Left lung (tissue), 10 donors: ENCODE measurements around the gene ZNF785. TPM values are rescaled to one million over a fixed set of nuclear protein-coding genes. Genes with fewer than 3 reads are reported as not detected.

ENCODE experiments used
- ATAC-seq: fragments of 200-7000 bp; cut with Tn5 transposase; one replicate; pipeline ENCODE4 v1.9.1; 2020; ENCODE audit warnings: moderate library complexity
- DNase-seq, 4 donors: peaks; one replicate each; pipeline ENCODE4 v3.0.0-alpha.2; 2013 to 2020
- H3K27ac ChIP-seq, 2 donors: fragments of 200-600 bp; sonication (generic) in 1 of 2; one replicate each; pipeline versions ENCODE4 v1.5.0 to v1.8.0; 2020 to 2021
- H3K27me3 ChIP-seq, 2 donors: fragments of 200-600 bp; sonication (generic) in 1 of 2; one replicate each; pipeline versions ENCODE4 v1.5.0 to v1.8.0; 2020 to 2021
- H3K36me3 ChIP-seq, 2 donors: fragments of 200-600 bp; sonication (generic) in 1 of 2; one replicate each; pipeline versions ENCODE4 v1.5.0 to v1.8.0; 2020 to 2021
- H3K4me1 ChIP-seq, 2 donors: fragments of 200-600 bp; one replicate each; pipeline ENCODE4 v1.8.0; 2021
- H3K4me3 ChIP-seq, 2 donors: fragments of 200-600 bp; sonication (generic) in 1 of 2; one replicate each; pipeline versions ENCODE4 v1.5.0 to v1.8.0; 2020 to 2021; ENCODE audit warnings: mild to moderate bottlenecking in 1 of 2
- H3K9me3 ChIP-seq, 2 donors: fragments of 200-600 bp; sonication (generic) in 1 of 2; one replicate each; pipeline versions ENCODE4 v1.5.0 to v1.8.0; 2020 to 2021
- intact Hi-C, 2 donors: fragments of 100-400 bp; cut with DNase I; formaldehyde crosslinking; loops; one replicate each; pipeline versions ENCODE4 v1.11.2 to v1.14.2; 2022
- polyA plus RNA-seq, 6 donors: library from polyadenylated mRNA; unstranded; fragments of 120-200 nt; gene quantifications; one replicate each; pipeline ENCODE4 v1.2.1, GENCODE V29; 2013; ENCODE audit not compliant: insufficient read length in 6 of 6
- total RNA-seq, 2 donors: library from RNA; stranded (reverse); fragmentation: NEBNext Ultra II Directional; extraction: Animal tissue kit (Norgen Biotek cat#: 25700); gene quantifications; one replicate each; pipeline ENCODE4 v1.2.1, GENCODE V29; 2021
- TF ChIP-seq, protein P1 (sequence below), 2 donors: fragments of 200-600 bp; sonication (generic) in 1 of 2; IDR thresholded peaks; one replicate each; pipeline versions ENCODE4 v1.5.0 to v1.8.0; 2021; ENCODE audit warnings: antibody characterized with exemption in 2 of 2
- donor health status: DM: no; HTN: yes; CAD: no.
- donor health status: DM: no; HTN: no; CAD: no.

ZNF785 gene
- total and polyA plus RNA-seq, 8 donors: 12.9 to 33.0 (median 28.7) TPM

DNA sequence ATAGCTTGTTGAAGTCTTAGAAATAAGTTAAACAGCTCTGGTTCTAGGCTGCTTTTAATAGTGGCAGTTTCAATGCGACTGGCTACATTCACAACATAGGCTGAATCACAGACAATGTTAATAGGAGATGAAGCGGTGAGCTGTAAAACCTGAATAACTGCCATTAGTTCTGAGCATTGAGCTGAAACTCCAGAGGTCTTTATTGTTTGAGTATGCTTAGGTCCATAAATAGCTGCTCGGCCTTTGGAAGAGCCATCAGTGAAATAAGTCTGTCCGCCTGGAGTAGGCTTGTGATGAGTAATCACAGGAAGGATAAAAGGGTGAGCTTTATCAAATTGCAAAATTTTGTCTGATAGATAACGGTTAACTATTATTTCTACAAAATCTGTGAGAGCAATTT, 34.1 kb upstream of the ZNF785 start:
- Histone ChIP-seq H3K36me3 (no peaks in the 10 kb centered on the region), H3K27me3 (no peaks in the 10 kb centered on the region), H3K4me1 (no peaks in the 10 kb centered on the region), H3K27ac (no peak overlapping the region), H3K4me3 (no peak overlapping the region), H3K9me3 (no peaks in the 10 kb centered on the region)
- DNase-seq (no peak), ATAC-seq (no peak)
- TF ChIP-seq, protein P1, sequence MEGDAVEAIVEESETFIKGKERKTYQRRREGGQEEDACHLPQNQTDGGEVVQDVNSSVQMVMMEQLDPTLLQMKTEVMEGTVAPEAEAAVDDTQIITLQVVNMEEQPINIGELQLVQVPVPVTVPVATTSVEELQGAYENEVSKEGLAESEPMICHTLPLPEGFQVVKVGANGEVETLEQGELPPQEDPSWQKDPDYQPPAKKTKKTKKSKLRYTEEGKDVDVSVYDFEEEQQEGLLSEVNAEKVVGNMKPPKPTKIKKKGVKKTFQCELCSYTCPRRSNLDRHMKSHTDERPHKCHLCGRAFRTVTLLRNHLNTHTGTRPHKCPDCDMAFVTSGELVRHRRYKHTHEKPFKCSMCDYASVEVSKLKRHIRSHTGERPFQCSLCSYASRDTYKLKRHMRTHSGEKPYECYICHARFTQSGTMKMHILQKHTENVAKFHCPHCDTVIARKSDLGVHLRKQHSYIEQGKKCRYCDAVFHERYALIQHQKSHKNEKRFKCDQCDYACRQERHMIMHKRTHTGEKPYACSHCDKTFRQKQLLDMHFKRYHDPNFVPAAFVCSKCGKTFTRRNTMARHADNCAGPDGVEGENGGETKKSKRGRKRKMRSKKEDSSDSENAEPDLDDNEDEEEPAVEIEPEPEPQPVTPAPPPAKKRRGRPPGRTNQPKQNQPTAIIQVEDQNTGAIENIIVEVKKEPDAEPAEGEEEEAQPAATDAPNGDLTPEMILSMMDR (IDR thresholded peaks at IDR 0.05): no peak
- intact Hi-C loops: no loop called here

DNA sequence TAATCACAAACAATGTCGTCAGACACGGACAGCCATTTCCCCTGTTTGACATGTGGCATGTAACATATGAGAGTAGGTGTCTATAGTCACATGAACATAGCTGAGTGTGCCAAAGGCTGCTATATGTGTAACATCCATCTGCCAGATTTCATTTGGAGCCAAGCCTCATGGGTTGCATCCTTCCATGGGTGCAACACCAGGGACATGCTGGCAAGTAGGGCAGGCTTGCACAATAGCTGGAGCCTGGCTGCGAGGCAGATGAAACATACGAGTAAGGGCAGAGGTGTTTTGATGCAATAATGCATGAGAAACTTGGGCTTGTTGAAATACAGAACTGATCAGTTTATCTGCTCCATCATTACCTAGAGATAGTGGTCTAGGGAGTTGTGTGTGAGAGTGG, 33.7 kb upstream of the ZNF785 start:
- H3K27me3 ChIP-seq: no peaks in the 10 kb centered on the region
- no peak overlapping the region for H3K27ac ChIP-seq
- TF ChIP-seq, protein P1 (IDR thresholded peaks at IDR 0.05): no peak
- no peak for ATAC-seq
- no peaks in the 10 kb centered on the region for H3K9me3 ChIP-seq
- no peaks in the 10 kb centered on the region for H3K36me3 ChIP-seq
- intact Hi-C loops: no loop called here
- no peak for DNase-seq
- no peak overlapping the region for H3K4me3 ChIP-seq
- H3K4me1 ChIP-seq: no peaks in the 10 kb centered on the region

DNA sequence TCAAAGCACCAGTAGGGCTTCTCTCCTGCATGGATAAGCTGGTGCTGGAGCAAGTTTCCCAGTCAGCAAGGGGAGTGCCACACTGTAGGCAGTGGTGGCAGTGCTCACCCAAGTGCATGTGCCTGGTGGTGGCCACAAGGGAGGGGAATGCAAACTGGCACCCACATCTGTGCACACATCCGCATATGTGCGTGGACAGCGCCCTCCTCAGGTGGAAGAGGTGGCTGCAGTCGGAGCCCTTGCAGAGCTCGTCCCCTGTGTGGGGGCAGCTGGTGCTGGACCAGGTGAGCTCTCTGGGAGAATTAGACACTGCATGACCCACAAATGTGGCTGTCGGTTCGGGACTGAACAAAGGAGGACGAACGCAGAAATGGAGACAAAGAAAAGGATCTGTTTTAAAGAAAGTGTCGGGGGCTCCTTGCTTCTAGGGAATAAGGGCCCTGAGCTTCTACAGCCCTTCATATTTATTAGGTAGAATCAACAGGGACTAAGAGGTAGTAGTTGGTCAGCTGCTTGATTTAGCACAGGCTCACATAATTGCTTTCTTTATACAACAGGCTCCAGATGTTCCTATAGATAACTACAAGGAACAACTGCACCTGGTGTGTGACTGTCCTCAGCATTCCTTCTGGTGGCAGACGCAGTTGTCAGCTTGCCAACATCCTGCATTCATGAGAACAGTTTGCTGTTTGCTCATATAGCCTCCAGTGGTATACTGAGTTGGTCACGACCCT, 30.0 kb upstream of the ZNF785 start:
- Histone ChIP-seq H3K4me1 (peaks cover 0 to 3% of the 10 kb centered on the region in 2 donors), H3K9me3 (no peaks in the 10 kb centered on the region), H3K36me3 (no peaks in the 10 kb centered on the region), H3K27me3 (no peaks in the 10 kb centered on the region), H3K27ac (no peak overlapping the region), H3K4me3 (no peak overlapping the region)
- DNase-seq: peak; percentile 7 to 81 (median 50)
- TF ChIP-seq, protein P1 (IDR thresholded peaks at IDR 0.05): peak; percentile 38 to 57
- intact Hi-C loops: no loop called here
- peak; percentile 89 for ATAC-seq

DNA sequence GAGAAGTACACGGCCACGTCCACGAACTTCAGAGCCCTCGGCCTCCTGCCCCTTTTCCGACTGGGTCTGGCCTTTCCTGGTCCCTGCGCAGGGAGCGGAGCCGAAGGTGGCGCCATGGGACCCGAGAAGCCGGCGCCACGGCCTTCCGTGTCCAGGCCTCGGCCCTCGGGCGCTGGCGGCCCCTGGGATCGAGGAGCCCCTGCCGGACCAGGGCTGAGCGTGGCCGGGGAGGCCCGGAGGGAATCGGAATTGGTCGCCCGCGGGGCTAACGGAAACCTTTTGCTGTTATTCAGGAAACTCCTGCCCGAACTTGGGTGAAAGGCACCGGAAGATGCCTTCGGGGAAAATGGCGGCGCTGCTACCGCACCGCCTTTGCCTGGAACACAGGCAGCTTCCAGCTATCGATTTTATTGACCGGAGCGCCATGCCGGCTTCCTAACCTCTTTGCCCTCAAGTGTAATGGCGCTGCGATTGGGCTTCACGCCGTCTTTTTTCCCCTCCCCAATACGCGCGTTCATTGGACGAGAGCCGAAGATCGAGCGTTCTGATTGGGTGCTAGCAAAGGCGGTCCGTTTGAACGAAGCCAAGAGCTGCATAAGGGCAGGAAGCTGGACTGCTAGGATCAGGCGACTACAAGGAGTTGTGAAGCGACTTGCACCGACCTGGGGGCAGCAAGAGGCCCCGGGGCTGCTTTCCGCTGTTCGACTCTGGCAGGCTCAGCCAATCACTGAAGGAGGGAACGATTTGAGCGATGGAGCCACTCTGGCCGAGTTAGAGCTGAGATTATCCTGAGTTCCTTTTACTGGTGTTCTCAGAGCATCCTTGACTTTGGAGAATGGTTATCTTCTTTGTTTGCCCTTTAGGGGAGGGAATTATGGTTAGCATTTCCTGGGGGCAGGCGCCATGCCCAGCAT, 24.7 kb upstream of the ZNF785 start, which contains the start of gene ZNF689:
ZNF689 (minus strand) TSS at position 464 of the 914 bp plus-strand sequence; CDS start at position 116, 348 bp downstream.
- H3K27me3 ChIP-seq: no peaks in the 10 kb centered on the region
- ATAC-seq (peak; percentile 96), DNase-seq (peak; percentile 88 to 99 (median 94))
- H3K9me3 ChIP-seq: no peaks in the 10 kb centered on the region
- peaks cover 0 to 29% of the 10 kb centered on the region in 2 donors for H3K4me1 ChIP-seq
- H3K36me3 ChIP-seq: peaks cover 0 to 20% of the 10 kb centered on the region in 2 donors
- peak within 1 kb of the TSS; percentile 93 to 95 for H3K27ac ChIP-seq
- intact Hi-C loops: no loop called here
- peak within 1 kb of the TSS; percentile 73 to 79 for H3K4me3 ChIP-seq
- TF ChIP-seq, protein P1 (IDR thresholded peaks at IDR 0.05): no peak
